SK-N-SH (cell line): ENCODE data around the gene FKBP5. TPM values are rescaled to one million over a fixed set of nuclear protein-coding genes. Genes with fewer than 3 reads are reported as not detected.
A peak's percentile ranks its signal among the peaks of the same experiment; 100 is the strongest.

Experiments used
- CTCF ChIA-PET: fragments of 300-600, 350-600 bp; formaldehyde crosslinking; extraction: SDS; loops from one replicate; lab custom pipeline; 2021; lab: Yijun Ruan, JAX
- POLR2A ChIA-PET: fragments of 350-600 bp; sonication (Branson Sonifier 250); formaldehyde crosslinking; extraction: SDS; loops from one replicate; lab custom pipeline; 2020; ENCODE audit warnings: antibody characterized with exemption, inconsistent platforms; lab: Yijun Ruan, JAX
- DNase-seq: peaks from one replicate; pipeline ENCODE4 v3.0.0; 2012
- H2AFZ ChIP-seq: fragments of 200-600 bp; sonication (generic); 2 replicates; pipeline ENCODE4 v1.8.1; 2016; ENCODE audit warnings: antibody characterized with exemption, mild to moderate bottlenecking, low read depth
- H3F3A ChIP-seq: fragments of 200-600 bp; sonication (generic); replicated peaks from 2 replicates; pipeline ENCODE3; 2016; ENCODE audit warnings: antibody characterized with exemption, mild to moderate bottlenecking; ENCODE audit not compliant: insufficient read depth
- H3K27ac ChIP-seq, 2 experiments: fragments of 200-500 bp in 1 of 2; fragments of 200-600 bp in 1 of 2; sonication (Bioruptor generic) in 1 of 2; sonication (generic), shearing (Covaris generic) in 1 of 2; 2 replicates each; pipeline versions ENCODE4 v1.5.1 to v1.6.1; 2014 to 2016; ENCODE audit warnings: low read depth in 2 of 2, inconsistent platforms in 1 of 2, low read length in 1 of 2, mild to moderate bottlenecking in 1 of 2, mixed read lengths in 1 of 2
- H3K27me3 ChIP-seq: fragments of 200-600 bp; sonication (generic), shearing (Covaris generic); 2 replicates; pipeline ENCODE4 v1.6.1; 2016; ENCODE audit warnings: mixed run types; ENCODE audit not compliant: insufficient read depth
- H3K36me3 ChIP-seq, 2 experiments: fragments of 200-500 bp in 1 of 2; fragments of 200-600 bp in 1 of 2; sonication (Bioruptor generic) in 1 of 2; sonication (generic) in 1 of 2; replicated peaks in 1 of 2; 2 replicates each; pipeline versions ENCODE3 to v1.5.1; 2014 to 2016; ENCODE audit warnings: low read length in 1 of 2, mild to moderate bottlenecking in 1 of 2; ENCODE audit not compliant: insufficient read depth in 2 of 2, control insufficient read depth in 1 of 2
- H3K4me1 ChIP-seq, 2 experiments: fragments of 200-500 bp in 1 of 2; fragments of 200-600 bp in 1 of 2; sonication (Bioruptor generic) in 1 of 2; sonication (generic), shearing (Covaris generic) in 1 of 2; 2 replicates each; pipeline versions ENCODE4 v1.5.1 to v1.6.1; 2014 to 2016; ENCODE audit warnings: low read depth in 1 of 2, low read length in 1 of 2, mixed run types in 1 of 2; ENCODE audit not compliant: insufficient read depth in 2 of 2, control insufficient read depth in 1 of 2
- H3K4me2 ChIP-seq: fragments of 200-600 bp; sonication (generic), shearing (Covaris generic); 2 replicates; pipeline ENCODE4 v1.6.1; 2017; ENCODE audit warnings: mixed run types
- H3K4me3 ChIP-seq, 2 experiments: fragments of 200-500 bp in 1 of 2; fragments of 200-600 bp in 1 of 2; sonication (Bioruptor generic) in 1 of 2; sonication (generic), shearing (Covaris generic) in 1 of 2; 2 replicates each; pipeline versions ENCODE4 v1.5.1 to v1.8.1; 2014 to 2016; ENCODE audit warnings: low read depth in 2 of 2, inconsistent platforms in 1 of 2, low read length in 1 of 2, mild to moderate bottlenecking in 1 of 2, mixed read lengths in 1 of 2, moderate library complexity in 1 of 2
- H3K79me2 ChIP-seq: fragments of 200-600 bp; sonication (generic); 2 replicates; pipeline ENCODE4 v1.8.1; 2017; ENCODE audit warnings: mild to moderate bottlenecking; ENCODE audit not compliant: insufficient read depth
- H3K9ac ChIP-seq: fragments of 200-600 bp; sonication (generic); 2 replicates; pipeline ENCODE4 v1.6.1; 2017; ENCODE audit warnings: mixed run types
- H3K9me2 ChIP-seq: fragments of 200-600 bp; sonication (generic); 2 replicates; pipeline ENCODE4 v1.6.1; 2017; ENCODE audit warnings: mixed run types
- H3K9me3 ChIP-seq: fragments of 200-600 bp; sonication (generic); 2 replicates; pipeline ENCODE4 v1.6.1; 2017; ENCODE audit warnings: mixed run types, mild to moderate bottlenecking, moderate library complexity
- H4K20me1 ChIP-seq: fragments of 200-600 bp; sonication (generic); 2 replicates; pipeline ENCODE4 v1.6.1; 2017; ENCODE audit warnings: mild to moderate bottlenecking, mixed run types; ENCODE audit not compliant: insufficient read depth
- FOSL2 ChIP-seq: IDR thresholded peaks from 2 replicates; pipeline ENCODE4 v1.4.0; 2012; ENCODE audit warnings: low read depth, mild to moderate bottlenecking, moderate library complexity, borderline replicate concordance
- FOXM1 ChIP-seq: IDR thresholded peaks from 2 replicates; pipeline ENCODE4 v1.4.0; 2012; ENCODE audit warnings: low read depth, mild to moderate bottlenecking
- JUND ChIP-seq: IDR thresholded peaks from 2 replicates; pipeline ENCODE4 v1.4.0; 2012
- MXI1 ChIP-seq: IDR thresholded peaks from 2 replicates; pipeline ENCODE4 v1.6.1; 2012; ENCODE audit warnings: mild to moderate bottlenecking, low read depth, low read length, improper control_type of control experiment
- NFIC ChIP-seq: IDR thresholded peaks from 2 replicates; pipeline ENCODE4 v1.4.0; 2012; ENCODE audit warnings: borderline replicate concordance
- SIN3A ChIP-seq: IDR thresholded peaks from 2 replicates; pipeline ENCODE4 v1.6.1; 2012; ENCODE audit warnings: low read depth, mild to moderate bottlenecking, low read length, moderate library complexity, borderline replicate concordance
- SMC3 ChIP-seq: IDR thresholded peaks from 2 replicates; pipeline ENCODE4 v1.6.1; 2012; ENCODE audit warnings: low read depth, low read length, improper control_type of control experiment
- TCF12 ChIP-seq: IDR thresholded peaks from 2 replicates; pipeline ENCODE4 v1.4.0; 2012
- TEAD4 ChIP-seq: IDR thresholded peaks from 2 replicates; pipeline ENCODE4 v1.4.0; 2012; ENCODE audit warnings: mild to moderate bottlenecking, borderline replicate concordance; ENCODE audit not compliant: insufficient read depth
- YY1 ChIP-seq: IDR thresholded peaks from 2 replicates; pipeline ENCODE4 v1.4.0; 2012; ENCODE audit warnings: low read depth, mild to moderate bottlenecking
- WGBS: methylation state at CpG from one replicate; pipeline ENCODE4 v1.1.6; 2017; ENCODE audit warnings: low lambda C conversion rate; 5-methylcytosine and 5-hydroxymethylcytosine counted together
- polyA plus RNA-seq, 3 experiments: library from polyadenylated mRNA; depleted of rRNA; stranded (reverse); fragments of >200 nt; gene quantifications; 2 replicates each; pipeline ENCODE4 v1.2.3, GENCODE V29; 2012
- TF ChIP-seq, protein P1 (sequence below): fragments of 150-350 bp; IDR thresholded peaks from 2 replicates; pipeline ENCODE4 v1.6.1; 2017; ENCODE audit warnings: antibody characterized with exemption, low read length, low read depth, borderline replicate concordance
- TF ChIP-seq, protein P2 (sequence below): IDR thresholded peaks from 2 replicates; pipeline ENCODE4 v1.6.1; 2012; ENCODE audit warnings: mild to moderate bottlenecking, low read depth, low read length, moderate library complexity
- TF ChIP-seq, protein P3 (sequence below): IDR thresholded peaks from 2 replicates; pipeline ENCODE4; 2012
- TF ChIP-seq, protein P4 (sequence below): IDR thresholded peaks from 2 replicates; pipeline ENCODE4 v1.4.0; 2012; ENCODE audit warnings: low read depth, borderline replicate concordance

The FKBP5 gene
- polyA plus RNA-seq, 1 of the 3 experiments (the other 2 are of a cell fraction), result 5.1 TPM

DNA sequence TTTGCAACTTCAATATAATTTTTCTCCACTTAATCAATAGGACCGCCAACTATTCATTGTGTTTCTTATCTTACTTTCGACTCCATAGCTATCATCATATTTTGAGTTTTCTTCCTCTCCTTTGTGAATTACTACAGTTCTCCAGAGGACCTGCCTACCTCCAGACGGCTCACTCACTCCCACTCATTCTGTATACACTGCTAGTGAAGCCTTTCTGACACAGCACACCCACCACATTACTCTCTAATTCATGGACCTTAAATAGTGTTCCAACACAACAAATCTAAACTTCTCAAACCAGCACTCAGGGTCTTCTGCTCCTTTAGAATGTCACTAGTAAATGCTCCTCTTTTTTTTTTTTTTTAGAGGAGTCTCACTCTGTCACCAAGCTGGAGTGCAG lies 23.8 kb downstream of the FKBP5 start:
- Histone ChIP-seq H3K79me2 (peaks cover 20% of the 10 kb centered on the region; the same call in 1 of the 2 replicates), H2AFZ (no peak overlapping the region; the same call in 1 of the 2 replicates), H3K9ac (no peak overlapping the region), H3K27ac (peak overlapping the region in 1 of 2 experiments; percentile 78; a peak in 1 of 4 replicates), H4K20me1 (no peaks in the 10 kb centered on the region), H3K4me3 (no peak overlapping the region), H3K27me3 (no peaks in the 10 kb centered on the region), H3K9me3 (no peaks in the 10 kb centered on the region), H3K4me1 (peaks cover 0 to 36% of the 10 kb centered on the region in 2 experiments; a peak in 2 of 4 replicates), H3K36me3 (no peaks in the 10 kb centered on the region), H3F3A (peaks cover 16% of the 10 kb centered on the region), H3K4me2 (peak overlapping the region; percentile 51; the same call in 1 of the 2 replicates), H3K9me2 (no peaks in the 10 kb centered on the region)
- TF ChIP-seq, protein P1, sequence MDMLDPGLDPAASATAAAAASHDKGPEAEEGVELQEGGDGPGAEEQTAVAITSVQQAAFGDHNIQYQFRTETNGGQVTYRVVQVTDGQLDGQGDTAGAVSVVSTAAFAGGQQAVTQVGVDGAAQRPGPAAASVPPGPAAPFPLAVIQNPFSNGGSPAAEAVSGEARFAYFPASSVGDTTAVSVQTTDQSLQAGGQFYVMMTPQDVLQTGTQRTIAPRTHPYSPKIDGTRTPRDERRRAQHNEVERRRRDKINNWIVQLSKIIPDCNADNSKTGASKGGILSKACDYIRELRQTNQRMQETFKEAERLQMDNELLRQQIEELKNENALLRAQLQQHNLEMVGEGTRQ, result no peak
- ChIA-PET POLR2A (no interaction called here), CTCF (interaction anchor here (0.6 to 1.4 kb wide), 2 partner anchors 41 to 69 kb away, joined by 3 read pairs; no protein-coding TSS in a partner anchor)
- DNase-seq, result no peak
- WGBS, result 94% methylated on average over 3 of the region's 3 CpGs

DNA sequence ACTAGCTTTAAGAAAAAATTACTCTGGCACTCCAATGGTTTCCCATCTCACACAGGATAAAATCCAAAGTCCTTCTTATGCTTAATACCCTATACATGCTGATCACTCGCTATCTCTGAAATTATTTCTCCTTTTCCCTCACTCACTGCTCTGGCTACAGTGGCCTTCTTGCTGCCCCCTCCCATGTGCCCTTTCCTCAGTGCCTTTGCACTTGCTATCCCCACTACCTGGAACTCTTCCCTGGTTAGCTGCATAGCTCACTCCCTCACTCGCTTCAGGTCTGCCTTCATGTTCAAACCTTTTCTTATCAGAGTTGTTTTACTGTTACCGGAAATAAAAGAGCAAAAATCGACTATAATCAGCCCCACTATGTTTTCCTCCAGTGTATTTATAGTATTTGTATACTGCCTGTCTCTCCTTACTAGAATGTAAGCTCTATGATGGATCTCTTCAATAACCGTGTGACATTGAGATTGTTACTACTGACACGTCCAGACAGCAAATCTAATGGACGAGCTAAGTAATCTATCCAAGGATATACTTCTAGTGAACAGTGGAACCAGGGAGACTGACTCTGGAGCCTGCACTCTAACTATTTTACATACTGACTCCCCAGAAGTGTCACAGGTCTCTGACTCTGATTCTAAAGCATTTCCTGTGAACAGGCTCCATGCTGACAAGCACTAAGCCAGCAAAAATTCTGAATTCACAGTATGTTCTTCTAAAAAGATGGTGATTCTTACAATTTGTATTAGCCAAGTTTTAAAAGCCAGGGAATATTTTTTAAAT lies 25.1 kb downstream of the FKBP5 start:
- ChIA-PET CTCF (interaction anchor here (0.5 to 1.8 kb wide), 4 partner anchors 39 to 141 kb away, joined by 3 to 5 read pairs (median 3); partner anchors contain the start of gene ARMC12), POLR2A (no interaction called here)
- DNase-seq, result no peak
- Histone ChIP-seq H2AFZ (peak overlapping the region; percentile 73), H3F3A (peaks cover 9% of the 10 kb centered on the region), H3K9me2 (no peaks in the 10 kb centered on the region), H3K4me3 (0 out of 4 replicates have a peak overlapping the region, but pooled peaks of 1 of the 2 experiments have one; percentile 5), H3K4me1 (peaks cover 0 to 36% of the 10 kb centered on the region in 2 experiments; a peak in 2 of 4 replicates), H4K20me1 (no peaks in the 10 kb centered on the region), H3K4me2 (peak overlapping the region; percentile 51), H3K79me2 (peaks cover 20% of the 10 kb centered on the region; the same call in 1 of the 2 replicates), H3K9ac (peak overlapping the region; percentile 39; the same call in 1 of the 2 replicates), H3K36me3 (no peaks in the 10 kb centered on the region), H3K27ac (peak overlapping the region; percentile 6 to 78; a peak in 3 of 4 replicates), H3K27me3 (no peaks in the 10 kb centered on the region), H3K9me3 (no peaks in the 10 kb centered on the region)
- 66% methylated on average over 7 of the region's 7 CpGs for WGBS
- TF ChIP-seq TEAD4, result no peak; the same call in 1 of the 2 replicates
- TF ChIP-seq MXI1, result no peak
- no peak for TF ChIP-seq YY1
- TF ChIP-seq, protein P2, sequence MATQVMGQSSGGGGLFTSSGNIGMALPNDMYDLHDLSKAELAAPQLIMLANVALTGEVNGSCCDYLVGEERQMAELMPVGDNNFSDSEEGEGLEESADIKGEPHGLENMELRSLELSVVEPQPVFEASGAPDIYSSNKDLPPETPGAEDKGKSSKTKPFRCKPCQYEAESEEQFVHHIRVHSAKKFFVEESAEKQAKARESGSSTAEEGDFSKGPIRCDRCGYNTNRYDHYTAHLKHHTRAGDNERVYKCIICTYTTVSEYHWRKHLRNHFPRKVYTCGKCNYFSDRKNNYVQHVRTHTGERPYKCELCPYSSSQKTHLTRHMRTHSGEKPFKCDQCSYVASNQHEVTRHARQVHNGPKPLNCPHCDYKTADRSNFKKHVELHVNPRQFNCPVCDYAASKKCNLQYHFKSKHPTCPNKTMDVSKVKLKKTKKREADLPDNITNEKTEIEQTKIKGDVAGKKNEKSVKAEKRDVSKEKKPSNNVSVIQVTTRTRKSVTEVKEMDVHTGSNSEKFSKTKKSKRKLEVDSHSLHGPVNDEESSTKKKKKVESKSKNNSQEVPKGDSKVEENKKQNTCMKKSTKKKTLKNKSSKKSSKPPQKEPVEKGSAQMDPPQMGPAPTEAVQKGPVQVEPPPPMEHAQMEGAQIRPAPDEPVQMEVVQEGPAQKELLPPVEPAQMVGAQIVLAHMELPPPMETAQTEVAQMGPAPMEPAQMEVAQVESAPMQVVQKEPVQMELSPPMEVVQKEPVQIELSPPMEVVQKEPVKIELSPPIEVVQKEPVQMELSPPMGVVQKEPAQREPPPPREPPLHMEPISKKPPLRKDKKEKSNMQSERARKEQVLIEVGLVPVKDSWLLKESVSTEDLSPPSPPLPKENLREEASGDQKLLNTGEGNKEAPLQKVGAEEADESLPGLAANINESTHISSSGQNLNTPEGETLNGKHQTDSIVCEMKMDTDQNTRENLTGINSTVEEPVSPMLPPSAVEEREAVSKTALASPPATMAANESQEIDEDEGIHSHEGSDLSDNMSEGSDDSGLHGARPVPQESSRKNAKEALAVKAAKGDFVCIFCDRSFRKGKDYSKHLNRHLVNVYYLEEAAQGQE, result no peak
- peak; percentile 47; the same call in 1 of the 2 replicates for TF ChIP-seq FOSL2
- TF ChIP-seq FOXM1, result no peak
- TF ChIP-seq SMC3, result no peak
- TF ChIP-seq, protein P3, sequence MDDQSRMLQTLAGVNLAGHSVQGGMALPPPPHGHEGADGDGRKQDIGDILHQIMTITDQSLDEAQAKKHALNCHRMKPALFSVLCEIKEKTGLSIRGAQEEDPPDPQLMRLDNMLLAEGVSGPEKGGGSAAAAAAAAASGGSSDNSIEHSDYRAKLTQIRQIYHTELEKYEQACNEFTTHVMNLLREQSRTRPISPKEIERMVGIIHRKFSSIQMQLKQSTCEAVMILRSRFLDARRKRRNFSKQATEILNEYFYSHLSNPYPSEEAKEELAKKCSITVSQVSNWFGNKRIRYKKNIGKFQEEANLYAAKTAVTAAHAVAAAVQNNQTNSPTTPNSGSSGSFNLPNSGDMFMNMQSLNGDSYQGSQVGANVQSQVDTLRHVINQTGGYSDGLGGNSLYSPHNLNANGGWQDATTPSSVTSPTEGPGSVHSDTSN, result peak; percentile 23; the same call in 1 of the 2 replicates
- no peak for TF ChIP-seq SIN3A
- peak; percentile 31; the same call in 1 of the 2 replicates for TF ChIP-seq TCF12
- TF ChIP-seq JUND, result peak; percentile 21; the same call in 1 of the 2 replicates
- TF ChIP-seq, protein P4, sequence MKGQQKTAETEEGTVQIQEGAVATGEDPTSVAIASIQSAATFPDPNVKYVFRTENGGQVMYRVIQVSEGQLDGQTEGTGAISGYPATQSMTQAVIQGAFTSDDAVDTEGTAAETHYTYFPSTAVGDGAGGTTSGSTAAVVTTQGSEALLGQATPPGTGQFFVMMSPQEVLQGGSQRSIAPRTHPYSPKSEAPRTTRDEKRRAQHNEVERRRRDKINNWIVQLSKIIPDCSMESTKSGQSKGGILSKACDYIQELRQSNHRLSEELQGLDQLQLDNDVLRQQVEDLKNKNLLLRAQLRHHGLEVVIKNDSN, result no peak
- TF ChIP-seq NFIC, result no peak
